Left cardiac atrium (tissue), 4 donors: Measurements from ENCODE around the gene SLC39A11. TPM values are rescaled to one million over a fixed set of nuclear protein-coding genes. Genes with fewer than 3 reads are reported as not detected.
"Not testable (repeated sequence)": the region's sequence is repeated elsewhere in the genome, so short reads cannot be mapped to it uniquely, and the experiment has no call there.

ENCODE experiments used
- ATAC-seq, 2 donors: fragments of 200-7000 bp; cut with Tn5 transposase; one replicate each; pipeline ENCODE4 v1.9.1; 2020; ENCODE audit warnings: mild to moderate bottlenecking in 2 of 2, moderate library complexity in 2 of 2
- DNase-seq: peaks from one replicate; pipeline ENCODE4 v3.0.0-alpha.2; 2020
- intact Hi-C, 2 donors: fragments of 100-400 bp; cut with DNase I; formaldehyde crosslinking; loops; one replicate each; pipeline versions ENCODE4 v1.14.1 to v1.15.1; 2022 to 2023
- total RNA-seq, 2 donors: library from RNA; stranded (reverse); fragmentation: NEBNext Ultra II Directional; extraction: Animal tissue kit (Norgen Biotek cat#: 25700); gene quantifications; one replicate each; pipeline ENCODE4 v1.2.1, GENCODE V29; 2021
- donor health status: DM: no; HTN: yes; CAD: no.
- donor health status: DM: no; HTN: yes; CAD: no; lungs with severe emphysema.
- donor health status: DM: yes; HTN: yes; CAD: no.
- donor health status: Dilated cardiomyopathy.

SLC39A11 gene
- total RNA-seq, 2 donors from 2014 or later: 11.3 to 11.7 TPM

DNA sequence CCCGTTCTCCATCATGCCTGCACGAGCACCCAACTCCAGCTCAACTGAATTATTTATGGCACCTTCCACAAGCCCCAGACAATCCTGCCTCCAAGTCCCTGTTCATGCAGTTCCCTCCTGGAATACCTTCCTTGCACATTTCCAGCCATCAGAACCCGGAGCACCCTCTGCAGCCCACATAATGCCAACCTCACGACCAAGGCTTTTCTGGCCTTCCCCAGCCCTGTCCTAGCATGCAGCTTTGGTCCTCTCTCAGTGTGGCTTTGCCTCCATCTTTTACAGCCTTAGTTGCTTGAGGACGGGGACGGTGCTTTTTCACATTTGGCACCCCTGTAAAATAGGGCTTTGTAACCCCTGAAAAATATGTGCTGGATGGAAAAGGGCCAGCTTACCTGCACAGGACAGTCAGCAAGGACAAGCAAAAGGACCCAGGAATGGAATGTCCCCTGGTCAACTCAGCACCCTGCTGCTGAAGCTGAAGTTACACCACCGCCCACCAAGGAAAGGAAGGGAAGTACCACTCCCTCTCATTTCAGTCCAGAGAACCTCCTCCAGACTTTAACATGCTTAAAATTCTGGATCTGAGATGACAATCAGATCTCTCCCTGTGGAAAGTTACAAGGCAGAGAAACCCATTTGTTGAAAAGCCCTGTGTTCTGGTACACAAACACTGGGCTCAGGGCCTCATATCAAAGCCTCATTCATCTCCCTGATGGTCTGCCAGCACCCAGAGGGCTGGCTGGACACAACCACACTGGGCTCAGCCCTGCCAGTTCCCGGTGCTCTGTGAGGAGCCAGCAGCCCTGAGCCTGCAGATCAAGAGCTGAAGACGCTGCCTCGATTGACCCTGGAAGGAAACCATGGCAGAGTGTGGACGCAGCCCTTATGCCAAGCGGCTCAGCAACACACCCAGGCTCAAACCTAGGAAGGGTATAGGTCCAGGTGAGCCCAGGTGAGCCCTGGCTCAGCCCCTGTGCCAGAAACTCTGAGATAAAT, 2.9 kb downstream of the SLC39A11 start:
- ATAC-seq (no peak), DNase-seq (no peak)
- intact Hi-C loops: no loop called here

DNA sequence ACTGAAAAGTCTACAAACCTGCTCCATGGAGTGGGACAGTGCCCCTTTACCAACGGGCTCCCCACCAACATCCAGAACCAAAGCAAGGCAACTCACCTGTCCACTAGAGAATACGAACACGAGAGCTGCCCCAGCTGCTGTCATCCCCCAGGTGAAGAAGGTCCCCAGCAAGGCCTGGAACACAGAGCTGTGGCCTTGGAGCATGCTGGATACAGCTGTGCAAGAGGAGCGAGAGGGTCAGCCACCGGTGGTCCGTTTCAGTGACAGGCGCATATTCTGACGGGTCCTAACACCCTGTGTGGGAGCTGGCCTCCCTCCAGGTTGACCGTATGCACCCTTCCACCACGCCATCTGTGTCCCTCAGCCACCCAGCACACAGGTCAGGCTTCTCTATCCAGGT, 3.9 kb downstream of the SLC39A11 start:
- no peak for ATAC-seq
- DNase-seq: no peak
- intact Hi-C loops: no loop called here

DNA sequence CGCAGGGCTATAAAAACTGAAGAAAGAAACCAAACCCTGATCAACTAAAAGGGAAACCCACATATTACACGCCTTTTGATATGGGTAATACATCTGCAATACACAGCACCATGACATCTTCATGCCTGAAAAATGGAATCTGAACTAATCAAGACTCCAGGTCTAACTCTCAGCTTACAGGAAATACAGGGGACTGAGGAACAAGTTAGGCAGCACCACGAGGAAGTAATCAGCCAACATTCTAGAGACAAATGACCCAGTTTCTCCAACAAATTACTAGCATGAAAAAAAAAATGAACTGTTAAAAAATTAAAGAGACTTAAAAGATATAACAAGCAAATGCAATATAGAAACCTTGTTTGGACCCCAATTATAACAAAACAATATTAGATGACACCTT, 9.1 kb downstream of the SLC39A11 start:
- no peak for ATAC-seq
- intact Hi-C loops: no loop called here
- DNase-seq: no peak

DNA sequence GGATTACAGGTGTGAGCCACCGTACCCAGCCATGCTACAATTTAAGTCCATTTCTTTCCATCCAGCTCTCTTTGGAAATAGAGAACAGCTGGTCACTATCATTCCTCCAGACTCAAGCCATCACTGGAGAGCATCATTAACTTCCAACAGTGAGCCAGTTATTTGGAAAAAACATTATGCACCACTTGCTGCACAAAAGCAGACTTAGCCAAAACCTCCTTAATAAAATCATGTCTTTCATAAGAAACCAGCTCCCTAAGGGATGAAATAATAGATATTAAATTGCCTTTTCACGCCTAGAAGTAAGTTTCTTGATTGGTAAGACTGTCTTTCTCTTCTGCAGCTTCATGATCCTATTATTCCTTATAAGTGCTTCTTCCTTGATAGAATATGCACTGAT, 17.9 kb downstream of the SLC39A11 start:
- intact Hi-C loops: no loop called here
- DNase-seq (no peak), ATAC-seq (peak in 1 of 2 donors; percentile 46)

DNA sequence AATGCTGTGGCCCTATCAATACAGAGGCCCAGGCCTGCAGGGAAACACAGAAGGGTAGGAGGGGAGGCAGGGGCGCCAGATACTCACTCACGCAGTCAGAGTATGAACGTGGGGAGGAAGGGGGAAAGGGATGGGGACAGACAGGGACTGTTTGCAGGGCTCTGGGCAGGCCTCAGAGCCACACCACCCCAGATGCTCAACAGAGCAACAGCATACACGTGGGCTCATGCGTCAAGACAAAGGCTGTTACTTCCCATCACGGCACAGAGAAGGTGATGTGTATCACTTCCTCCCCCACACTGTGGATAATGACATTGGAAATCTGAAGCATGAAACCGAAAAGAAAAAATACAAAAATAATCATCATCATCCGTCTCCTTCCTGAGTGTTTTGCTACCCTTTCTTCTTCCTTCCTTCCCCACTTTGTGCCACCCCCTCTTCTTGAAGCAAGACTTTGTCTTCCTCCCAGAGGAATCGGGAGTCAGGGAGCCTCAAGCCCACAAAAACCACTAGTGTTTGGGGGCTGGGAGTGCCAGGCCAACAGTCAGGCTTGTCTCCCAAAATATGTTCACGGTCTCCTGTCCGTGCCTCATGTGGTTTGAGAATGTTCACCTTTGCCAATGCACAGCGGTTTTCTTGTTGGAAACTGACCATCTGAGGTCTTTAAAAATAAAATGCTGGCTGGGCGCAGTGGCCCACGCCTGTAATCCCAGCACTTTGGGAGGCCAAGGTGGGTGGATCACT, 20.1 kb downstream of the SLC39A11 start:
- no peak for DNase-seq
- ATAC-seq: no peak
- intact Hi-C loops: no loop called here

DNA sequence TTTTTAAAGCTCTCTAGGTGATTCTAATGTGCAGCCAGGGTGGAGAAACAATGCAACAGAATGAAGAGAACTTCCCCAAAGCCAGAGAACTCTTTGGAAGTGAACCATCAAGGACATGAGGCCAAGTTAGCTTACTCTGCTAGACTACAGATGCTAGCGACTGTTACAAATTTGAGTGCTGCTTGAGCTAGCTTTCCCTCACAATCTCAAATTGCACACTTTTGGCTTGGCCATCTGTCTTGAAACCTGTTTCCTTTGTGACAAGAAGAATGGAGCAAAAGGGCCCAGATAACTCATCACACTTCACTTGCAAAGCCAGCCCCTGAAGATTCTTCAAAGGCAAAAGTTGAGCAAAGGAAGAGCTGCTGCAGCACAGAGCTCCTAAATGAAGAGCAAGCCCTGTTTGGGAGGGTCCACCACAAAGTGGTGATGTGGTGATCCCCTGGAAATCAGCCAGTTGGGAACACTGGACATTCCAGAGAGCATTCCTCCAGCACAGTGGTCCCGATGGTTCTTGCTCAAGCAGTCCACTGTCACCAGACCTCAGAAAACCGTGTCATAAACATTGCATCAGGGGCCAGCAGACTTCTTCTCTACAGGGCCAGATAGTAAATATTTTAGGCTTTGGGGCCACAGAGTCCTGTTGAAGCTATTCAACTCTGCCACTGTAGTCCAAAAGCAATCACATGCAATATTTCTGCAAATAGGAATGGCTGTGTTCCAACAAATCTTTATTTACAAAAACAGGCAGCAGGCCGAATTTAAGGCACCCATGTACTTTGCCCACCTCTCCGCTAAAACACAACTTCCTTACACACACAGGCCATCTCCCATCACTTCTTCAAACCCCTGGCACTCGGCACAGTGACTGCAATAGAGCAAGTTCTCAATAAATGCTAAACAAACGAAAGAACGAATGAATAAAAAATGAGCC, 21.2 kb downstream of the SLC39A11 start:
- DNase-seq (no peak), ATAC-seq (peak in 1 of 2 donors; percentile 19)
- intact Hi-C loops: no loop called here

DNA sequence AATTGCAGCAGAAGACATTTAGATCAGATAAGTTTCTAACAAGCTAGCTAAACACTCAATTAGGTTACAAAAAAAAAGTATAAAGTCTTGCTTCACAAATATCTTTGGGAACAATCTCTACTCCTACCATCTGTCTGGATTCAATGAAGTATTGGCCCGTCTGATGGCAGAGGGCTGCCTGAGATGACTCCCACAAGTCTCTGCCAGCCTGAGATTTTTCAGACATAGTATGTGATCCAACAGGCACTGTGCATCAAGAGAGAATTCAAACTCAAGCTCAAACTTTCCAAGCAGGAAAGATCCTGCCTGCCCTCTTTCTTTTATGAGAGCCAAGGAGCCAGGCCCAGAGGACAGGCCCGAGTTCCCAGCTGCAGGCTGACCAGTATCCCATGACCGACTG, 22.6 kb downstream of the SLC39A11 start:
- ATAC-seq (no peak), DNase-seq (no peak)
- intact Hi-C loops: no loop called here

DNA sequence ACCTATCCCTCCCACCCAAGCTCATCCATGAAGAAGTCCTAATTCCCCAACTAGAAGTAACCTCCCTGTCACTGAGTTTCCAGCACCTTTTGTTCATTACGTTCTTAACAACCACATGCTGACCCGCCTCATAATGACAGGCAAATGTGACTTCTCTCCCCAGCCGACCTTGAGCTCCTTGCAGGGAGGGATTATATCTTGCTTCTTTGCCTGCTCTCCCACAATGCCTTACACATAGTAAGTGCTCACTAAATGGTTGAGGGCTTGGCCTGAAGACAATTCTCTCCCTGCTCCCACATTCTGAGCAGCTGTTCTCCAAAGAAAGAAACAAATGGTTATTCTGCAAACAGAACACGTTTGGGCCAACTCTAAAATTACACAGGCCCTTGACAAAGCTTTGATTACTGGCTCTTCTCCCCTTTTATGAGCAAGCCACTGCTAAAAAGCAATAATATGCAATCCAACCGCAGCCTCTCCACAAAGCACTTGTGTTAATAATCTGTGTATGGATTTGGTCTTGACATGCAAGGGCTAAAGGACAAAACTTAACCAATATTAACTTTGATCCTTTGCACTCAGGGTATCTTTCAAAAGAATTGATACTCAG, 23.2 kb downstream of the SLC39A11 start:
- DNase-seq: no peak
- ATAC-seq: peak in 1 of 2 donors; percentile 8
- intact Hi-C loops: no loop called here

DNA sequence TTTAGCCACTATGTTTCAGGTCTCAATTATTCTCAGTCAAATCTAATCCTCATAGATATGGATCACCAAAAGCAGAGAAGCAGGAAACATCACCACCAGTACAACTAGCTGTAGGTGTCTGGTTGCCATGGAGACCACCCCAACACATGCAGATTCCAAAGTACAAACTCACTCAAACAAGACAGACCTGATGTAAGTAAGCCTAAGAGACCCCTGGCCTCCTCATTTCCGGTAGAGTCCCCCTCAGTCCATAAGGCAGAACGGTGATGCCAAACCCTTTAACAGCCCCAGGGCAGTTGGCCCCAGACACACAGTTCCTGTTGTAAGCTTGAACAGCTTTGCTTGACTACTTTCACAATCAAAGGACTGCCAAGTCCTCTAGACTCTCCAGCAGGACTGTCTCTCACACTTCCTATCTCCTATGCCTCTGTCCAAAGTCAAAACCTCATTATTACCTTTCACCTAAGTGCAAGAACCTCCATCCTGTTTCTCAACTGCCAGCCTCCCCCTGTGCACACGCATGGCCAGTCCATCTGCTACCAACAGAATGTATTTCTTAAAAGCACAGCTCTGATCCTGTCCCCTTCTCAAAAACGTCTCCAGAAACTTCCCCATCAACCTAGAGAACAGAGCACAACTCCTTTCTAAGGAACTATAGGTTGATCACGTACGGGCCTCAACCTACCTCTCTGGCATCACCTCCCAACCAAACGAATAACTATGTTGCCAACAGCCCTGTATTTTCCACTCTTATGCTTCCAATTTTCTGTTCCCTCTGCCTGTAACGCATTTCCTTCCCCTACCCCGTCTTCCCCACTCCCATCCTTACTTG, 23.9 kb downstream of the SLC39A11 start:
- intact Hi-C loops: no loop called here
- ATAC-seq: peak; percentile 41 to 77
- DNase-seq: no peak

DNA sequence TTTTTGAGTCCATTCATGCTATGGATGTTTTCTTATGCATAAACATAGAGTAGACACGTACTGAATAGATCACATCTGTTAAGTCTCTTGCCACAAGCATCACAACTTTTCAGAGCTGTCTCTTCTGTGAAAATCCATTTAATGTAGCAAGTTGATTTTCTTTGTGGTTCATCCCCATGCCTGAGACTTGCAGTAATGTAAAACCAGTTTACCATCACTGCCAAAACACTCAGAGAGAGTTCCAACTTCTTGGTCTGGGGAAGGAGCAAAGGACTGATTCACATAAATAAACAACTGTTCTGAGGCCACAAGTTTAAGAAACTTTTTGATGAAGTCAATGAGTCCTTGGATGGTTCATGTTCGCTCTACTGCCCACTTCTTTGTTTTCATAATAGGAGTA, 24.8 kb downstream of the SLC39A11 start:
- DNase-seq, intact Hi-C loops: not testable (repeated sequence)
- peak in 1 of 2 donors; percentile 66 for ATAC-seq

DNA sequence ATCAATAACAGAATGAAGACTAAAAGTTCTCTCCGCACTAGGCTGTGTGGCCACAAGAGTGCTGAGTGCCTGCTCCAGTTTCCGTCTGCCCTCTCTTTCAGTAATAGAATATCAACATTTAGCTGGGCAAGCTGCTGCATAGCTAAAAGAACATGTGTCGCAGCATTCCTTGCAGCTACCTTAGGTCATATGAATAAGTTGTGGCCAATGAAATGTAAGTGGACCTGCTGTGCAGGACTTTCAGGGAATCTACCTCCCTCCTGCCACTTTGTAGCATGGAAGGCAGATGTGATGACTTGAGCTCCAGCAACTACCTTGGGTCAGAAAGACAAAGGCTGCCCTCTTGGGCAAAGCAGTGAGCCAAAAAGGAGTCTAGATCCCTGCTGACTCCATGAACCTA, 25.4 kb downstream of the SLC39A11 start:
- ATAC-seq: no peak
- no peak for DNase-seq
- intact Hi-C loops: no loop called here

DNA sequence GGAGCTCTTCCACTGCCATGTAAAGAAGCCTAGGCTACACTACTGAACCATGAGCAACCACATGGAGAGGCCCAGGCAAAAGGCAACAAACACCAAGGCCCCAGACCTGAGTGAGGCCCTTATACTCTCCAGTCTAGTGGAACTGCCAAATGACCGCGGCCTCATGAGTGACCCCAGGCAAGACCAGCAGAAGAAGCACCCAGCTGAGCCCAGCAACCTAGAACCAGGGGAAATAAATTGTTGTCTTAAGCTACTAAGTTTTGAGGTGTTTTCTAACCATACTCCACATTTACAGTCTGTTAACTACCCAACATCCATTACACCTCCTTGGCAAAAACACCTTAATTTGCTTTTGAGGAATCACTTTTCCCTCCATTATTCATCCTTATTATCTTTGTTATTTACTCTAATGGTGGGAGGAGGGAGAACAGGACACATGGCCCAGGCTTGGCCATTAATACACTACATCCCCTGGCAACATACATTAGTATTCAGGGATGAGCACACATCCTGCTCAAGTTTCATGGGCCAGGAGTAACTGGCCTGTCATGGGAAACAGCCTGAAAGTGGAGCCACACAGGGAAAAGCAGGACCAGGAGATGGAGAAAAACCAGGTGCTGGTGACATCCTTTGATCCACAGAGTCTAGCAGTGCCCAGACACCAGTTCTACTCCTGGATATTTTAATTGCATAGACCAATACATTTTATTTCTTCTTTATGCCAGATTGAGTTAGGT, 26.2 kb downstream of the SLC39A11 start:
- ATAC-seq (no peak), DNase-seq (no peak)
- intact Hi-C loops: no loop called here

DNA sequence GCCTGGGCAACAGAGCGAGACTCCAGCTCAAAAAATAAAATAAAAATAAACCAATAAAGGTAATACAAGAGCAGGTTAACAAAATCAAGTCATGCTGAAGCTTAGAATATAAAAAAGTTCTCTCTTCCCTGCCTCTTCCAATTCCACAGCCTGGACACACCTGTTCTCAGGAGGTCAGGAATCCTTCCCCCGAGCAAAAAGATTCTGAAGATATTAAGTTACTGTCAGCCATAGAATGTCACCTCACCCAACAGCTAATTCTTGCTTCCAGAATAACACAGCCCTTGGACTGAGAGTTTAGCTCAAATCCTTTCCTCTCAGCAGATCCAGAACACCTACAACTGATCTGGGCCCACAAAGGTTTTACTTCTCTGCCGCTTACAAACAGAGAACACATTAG, 27.1 kb downstream of the SLC39A11 start:
- DNase-seq (no peak), ATAC-seq (no peak)
- intact Hi-C loops: no loop called here

DNA sequence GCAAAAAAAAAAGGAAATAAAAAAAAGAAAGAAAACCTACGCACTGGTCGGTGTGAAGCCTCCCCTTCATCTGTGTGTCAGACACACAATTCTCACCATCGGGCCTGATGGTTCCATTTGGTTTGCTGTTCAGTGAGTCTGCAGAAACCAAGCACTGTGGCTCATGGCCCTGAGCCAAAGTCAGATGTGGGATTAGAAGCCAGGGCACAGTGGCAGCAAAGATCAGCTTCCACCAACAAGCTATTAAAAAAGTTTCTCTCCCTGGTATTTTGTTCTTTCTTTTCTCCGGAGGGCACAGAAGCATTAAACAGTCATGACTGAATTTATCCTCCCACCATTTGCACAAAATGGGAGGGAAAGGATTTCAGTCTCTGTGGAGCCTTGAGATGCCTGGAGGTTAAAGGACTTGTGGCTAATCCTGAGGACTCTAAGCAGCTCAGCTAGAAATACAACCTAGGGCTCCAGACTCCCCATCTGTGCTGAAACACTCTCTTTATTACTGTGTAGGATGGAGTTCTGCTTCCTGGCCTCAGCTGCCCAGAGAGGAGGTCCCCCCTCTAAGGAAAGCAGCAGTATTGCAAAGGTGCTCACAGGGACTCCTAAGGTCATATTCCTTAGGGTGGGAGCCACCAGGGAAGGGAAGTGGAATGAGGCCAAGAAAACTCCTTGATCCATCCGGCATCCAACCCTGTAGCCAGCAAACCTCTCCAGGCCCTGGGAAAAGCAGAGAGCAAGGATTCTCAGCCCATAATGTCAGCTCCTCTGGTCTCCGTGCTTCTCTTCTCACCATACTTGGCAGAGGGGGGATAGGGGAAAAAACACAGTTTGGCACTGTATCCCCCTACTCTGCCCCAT, 28.2 kb downstream of the SLC39A11 start:
- no peak for DNase-seq
- ATAC-seq: no peak
- intact Hi-C loops: no loop called here

DNA sequence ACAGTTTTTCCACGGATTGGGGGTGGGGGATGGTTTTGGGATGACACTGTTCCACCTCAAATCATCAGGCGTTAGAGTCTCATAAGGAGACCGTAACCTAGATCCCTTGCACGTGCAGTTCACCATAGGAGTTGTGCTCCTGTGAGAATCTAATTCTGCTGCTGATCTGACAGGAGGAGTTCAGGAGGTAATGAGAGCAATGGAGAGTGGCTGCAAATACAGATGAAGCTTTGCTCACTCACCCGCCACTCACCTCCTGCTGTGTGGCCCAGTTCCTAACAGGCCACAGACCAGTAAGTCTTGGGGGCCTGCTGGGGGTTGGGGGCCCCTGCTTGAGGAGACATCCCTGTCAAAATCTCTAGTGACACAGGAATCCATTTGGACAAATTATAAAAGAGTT, 29.8 kb downstream of the SLC39A11 start:
- intact Hi-C loops: no loop called here
- no peak for DNase-seq
- no peak for ATAC-seq

DNA sequence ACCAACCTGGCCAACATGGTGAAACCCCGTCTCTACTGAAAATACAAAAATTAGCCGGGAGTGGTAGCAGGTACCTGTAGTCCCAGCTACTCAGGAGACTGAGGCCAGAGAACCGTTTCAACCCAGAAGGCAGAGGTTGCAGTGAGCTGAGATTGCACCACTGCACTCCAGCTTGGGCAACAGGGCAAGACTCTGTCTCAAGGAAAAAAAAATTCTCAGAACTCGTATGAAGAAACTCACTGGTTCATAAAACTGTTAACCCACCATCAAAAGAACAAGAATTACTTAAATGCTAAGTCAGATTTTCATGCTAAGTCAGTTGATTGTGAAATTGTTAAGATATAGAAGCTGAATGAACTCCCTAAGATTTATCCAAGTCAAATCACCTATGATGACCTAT, 31.3 kb downstream of the SLC39A11 start:
- intact Hi-C loops: no loop called here
- DNase-seq: no peak
- ATAC-seq: peak in 1 of 2 donors; percentile 67
